Measurements from ENCODE around the gene MRPL50.

Gene MRPL50

GRCh38 chr9:101403516-101404285, 5.3 kb upstream of the MRPL50 start:
- TF ChIP-seq CTCF (IDR thresholded peaks at IDR 0.05; ENCODE audit: low read depth, low read length, missing control alignments), result no peak
- DNase-seq, result no peak
- Histone ChIP-seq H3K27ac (no peak overlapping the region), H3K4me3 (ENCODE audit: low read depth, low read length) (no peak overlapping the region), H3K27me3 (replicated peaks) (no peaks in the 10 kb centered on the region), H3K36me3 (replicated peaks) (peaks cover 81% of the 10 kb centered on the region)
- in situ Hi-C loops (cut with HindIII; ENCODE audit: low pct_ligation_motif_present, low sequenced_read_pairs), result no loop called here

GRCh38 chr9:101400120-101400519, 1.7 kb upstream of the MRPL50 start:
- in situ Hi-C loops (cut with HindIII; ENCODE audit: low pct_ligation_motif_present, low sequenced_read_pairs), result no loop called here
- Histone ChIP-seq H3K27me3 (replicated peaks) (no peaks in the 10 kb centered on the region), H3K36me3 (replicated peaks) (peaks cover 50% of the 10 kb centered on the region), H3K27ac (no peak overlapping the region), H3K4me3 (ENCODE audit: low read depth, low read length) (peak overlapping the region; percentile 74)
- DNase-seq, result peak; percentile 29
- TF ChIP-seq CTCF (IDR thresholded peaks at IDR 0.05; ENCODE audit: low read depth, low read length, missing control alignments), result no peak

GRCh38 chr9:101399643-101399970, 1.2 kb upstream of the MRPL50 start:
- no peak overlapping the region for H3K27ac ChIP-seq
- TF ChIP-seq CTCF (IDR thresholded peaks at IDR 0.05; ENCODE audit: low read depth, low read length, missing control alignments), result no peak
- peaks cover 45% of the 10 kb centered on the region for H3K36me3 ChIP-seq (replicated peaks)
- peak overlapping the region; percentile 74 for H3K4me3 ChIP-seq (ENCODE audit: low read depth, low read length)
- no peak for DNase-seq
- in situ Hi-C loops (cut with HindIII; ENCODE audit: low pct_ligation_motif_present, low sequenced_read_pairs), result no loop called here
- no peaks in the 10 kb centered on the region for H3K27me3 ChIP-seq (replicated peaks)

GRCh38 chr9:101398930-101399642, 668 bp upstream of the MRPL50 start:
- no peak for DNase-seq
- Histone ChIP-seq H3K27ac (peak overlapping the region; percentile 67), H3K4me3 (ENCODE audit: low read depth, low read length) (peak overlapping the region; percentile 74), H3K27me3 (replicated peaks) (no peaks in the 10 kb centered on the region), H3K36me3 (replicated peaks) (peaks cover 39% of the 10 kb centered on the region)
- TF ChIP-seq CTCF (IDR thresholded peaks at IDR 0.05; ENCODE audit: low read depth, low read length, missing control alignments), result no peak
- in situ Hi-C loops (cut with HindIII; ENCODE audit: low pct_ligation_motif_present, low sequenced_read_pairs), result no loop called here

- no peak for TF ChIP-seq CTCF (IDR thresholded peaks at IDR 0.05; ENCODE audit: low read depth, low read length, missing control alignments)
- Histone ChIP-seq H3K4me3 (ENCODE audit: low read depth, low read length) (peak overlapping the region; percentile 88), H3K27ac (peak overlapping the region; percentile 90), H3K36me3 (replicated peaks) (peaks cover 26% of the 10 kb centered on the region), H3K27me3 (replicated peaks) (no peaks in the 10 kb centered on the region)
- in situ Hi-C loops (cut with HindIII; ENCODE audit: low pct_ligation_motif_present, low sequenced_read_pairs), result no loop called here
- DNase-seq, result no peak
These were observed 711 bp downstream of the MRPL50 start for GRCh38 chr9:101397746-101398067.
